Endothelial cell of umbilical vein (primary cell): Measurements from ENCODE around the gene TFAP2B.

Experiments
- EZH2 ChIP-seq: IDR thresholded peaks from 2 replicates; pipeline ENCODE4 v1.6.1; 2012; ENCODE audit warnings: borderline replicate concordance, low read depth, mild to moderate bottlenecking, moderate library complexity, low read length, inconsistent platforms; ENCODE audit not compliant: severe bottlenecking
- FOS ChIP-seq: IDR thresholded peaks from 2 replicates; pipeline ENCODE4 v1.6.1; 2011; ENCODE audit warnings: mild to moderate bottlenecking, low read length, moderate library complexity, borderline replicate concordance; ENCODE audit not compliant: insufficient read depth
- GATA2 ChIP-seq: IDR thresholded peaks from 2 replicates; pipeline ENCODE4 v1.7.0; 2011; ENCODE audit warnings: low read depth, mild to moderate bottlenecking, moderate library complexity, mixed read lengths, low read length; ENCODE audit not compliant: insufficient read length, insufficient read depth
- JUN ChIP-seq: IDR thresholded peaks from 2 replicates; pipeline ENCODE4 v1.6.1; 2011; ENCODE audit warnings: borderline replicate concordance, low read depth; ENCODE audit not compliant: insufficient read length, insufficient read depth
- MAX ChIP-seq: IDR thresholded peaks from 2 replicates; pipeline ENCODE4 v1.6.1; 2011; ENCODE audit not compliant: insufficient read depth, insufficient read length
- MYC ChIP-seq: IDR thresholded peaks from one replicate; pipeline ENCODE4 v1.6.1; 2011; ENCODE audit warnings: mild to moderate bottlenecking, low read depth, low read length
- POLR2A ChIP-seq: IDR thresholded peaks from 2 replicates; pipeline ENCODE4 v1.6.1; 2012; ENCODE audit warnings: low read depth, mild to moderate bottlenecking, control low read depth, low read length
- POLR2AphosphoS5 ChIP-seq: IDR thresholded peaks from 2 replicates; pipeline ENCODE4 v1.6.1; 2012; ENCODE audit warnings: low read depth, mild to moderate bottlenecking, control low read depth, low read length, moderate library complexity; ENCODE audit not compliant: insufficient read depth
- TF ChIP-seq, protein P1 (sequence below), 2 donors: IDR thresholded peaks; 1 replicate in 1 of 2; 2 replicates in 1 of 2; pipeline ENCODE4 v1.5.1; 2011; ENCODE audit warnings: low read length in 2 of 2, mild to moderate bottlenecking in 2 of 2, moderate library complexity in 2 of 2, control low read depth in 1 of 2, inconsistent platforms in 1 of 2, low read depth in 1 of 2; ENCODE audit not compliant: insufficient read depth in 1 of 2; ENCODE audit errors: extremely low read depth in 1 of 2

DNA sequence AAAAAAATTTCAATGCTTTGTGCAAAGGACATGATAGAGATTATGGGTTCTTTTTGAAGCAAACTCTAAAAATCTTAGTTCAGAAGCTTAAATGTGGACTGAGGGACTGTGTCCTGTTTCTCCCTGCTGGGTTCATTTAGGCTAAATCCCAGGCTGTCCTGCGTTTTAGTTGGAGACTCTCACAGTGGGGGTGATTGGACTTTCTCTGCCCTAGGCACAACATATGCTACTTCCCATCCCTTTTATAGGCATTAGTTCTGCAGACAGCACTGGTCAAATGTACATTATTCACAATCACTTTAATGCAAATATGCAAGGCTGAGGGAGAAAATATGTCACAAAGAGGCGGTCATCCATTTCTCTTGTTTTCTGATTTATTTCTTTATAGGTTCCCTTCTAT is 71.3 kb downstream of the TFAP2B start:
- TF ChIP-seq, protein P1, sequence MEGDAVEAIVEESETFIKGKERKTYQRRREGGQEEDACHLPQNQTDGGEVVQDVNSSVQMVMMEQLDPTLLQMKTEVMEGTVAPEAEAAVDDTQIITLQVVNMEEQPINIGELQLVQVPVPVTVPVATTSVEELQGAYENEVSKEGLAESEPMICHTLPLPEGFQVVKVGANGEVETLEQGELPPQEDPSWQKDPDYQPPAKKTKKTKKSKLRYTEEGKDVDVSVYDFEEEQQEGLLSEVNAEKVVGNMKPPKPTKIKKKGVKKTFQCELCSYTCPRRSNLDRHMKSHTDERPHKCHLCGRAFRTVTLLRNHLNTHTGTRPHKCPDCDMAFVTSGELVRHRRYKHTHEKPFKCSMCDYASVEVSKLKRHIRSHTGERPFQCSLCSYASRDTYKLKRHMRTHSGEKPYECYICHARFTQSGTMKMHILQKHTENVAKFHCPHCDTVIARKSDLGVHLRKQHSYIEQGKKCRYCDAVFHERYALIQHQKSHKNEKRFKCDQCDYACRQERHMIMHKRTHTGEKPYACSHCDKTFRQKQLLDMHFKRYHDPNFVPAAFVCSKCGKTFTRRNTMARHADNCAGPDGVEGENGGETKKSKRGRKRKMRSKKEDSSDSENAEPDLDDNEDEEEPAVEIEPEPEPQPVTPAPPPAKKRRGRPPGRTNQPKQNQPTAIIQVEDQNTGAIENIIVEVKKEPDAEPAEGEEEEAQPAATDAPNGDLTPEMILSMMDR (IDR thresholded peaks at IDR 0.05; ENCODE audit: extremely low read depth in 1 of 2, insufficient read depth in 1 of 2, low read depth in 1 of 2, low read length in 2 of 2): no peak
- no peak for TF ChIP-seq POLR2AphosphoS5
- TF ChIP-seq POLR2A: no peak
- no peak for TF ChIP-seq MAX
- TF ChIP-seq JUN: no peak
- TF ChIP-seq EZH2: no peak
- TF ChIP-seq MYC: no peak
- TF ChIP-seq FOS: no peak
- TF ChIP-seq GATA2: no peak
